GM18951 (cell line): ENCODE data around the gene EML1.

Source experiments
- POLR2A ChIP-seq: IDR thresholded peaks from 4 replicates; pipeline ENCODE4 v1.6.1; 2011; ENCODE audit warnings: mild to moderate bottlenecking; ENCODE audit not compliant: insufficient read length, insufficient read depth; ENCODE audit errors: extremely low read depth
- in situ Hi-C: fragments of 300-500 bp; cut with MboI; formaldehyde crosslinking; loops from one replicate; pipeline ENCODE4 v1.12.0; 2022; ENCODE audit warnings: low sequenced_read_pairs, mixed read lengths, inconsistent platforms; ENCODE audit not compliant: unreplicated experiment

EML1 gene

GRCh38 chr14:99971087-99971940 lies 178.1 kb downstream of the EML1 start:
- no peak for TF ChIP-seq POLR2A
- in situ Hi-C loops = no loop called here

GRCh38 chr14:99971941-99972747 lies 178.9 kb downstream of the EML1 start:
- no peak for TF ChIP-seq POLR2A
- in situ Hi-C loops = no loop called here

- TF ChIP-seq POLR2A = no peak
- in situ Hi-C loops = no loop called here
These were observed 179.7 kb downstream of the EML1 start for GRCh38 chr14:99972748-99973466.

GRCh38 chr14:99975190-99975589 lies 182.0 kb downstream of the EML1 start:
- in situ Hi-C loops = loop anchor here (25.0 kb wide), 1 partner anchor 137 kb away; no protein-coding TSS in a partner anchor
- TF ChIP-seq POLR2A = no peak

GRCh38 chr14:99976021-99976420 lies 182.8 kb downstream of the EML1 start:
- no peak for TF ChIP-seq POLR2A
- in situ Hi-C loops = loop anchor here (25.0 kb wide), 1 partner anchor 136 kb away; no protein-coding TSS in a partner anchor

- in situ Hi-C loops = loop anchor here (25.0 kb wide), 1 partner anchor 136 kb away; no protein-coding TSS in a partner anchor
These were observed 183.5 kb downstream of the EML1 start for GRCh38 chr14:99976681-99977080.

GRCh38 chr14:99980299-99980698 lies 187.1 kb downstream of the EML1 start:
- in situ Hi-C loops = loop anchor here (25.0 kb wide), 1 partner anchor 132 kb away; no protein-coding TSS in a partner anchor
- no peak for TF ChIP-seq POLR2A

More at GRCh38 chr14:99976681-99977080, 183.5 kb downstream of the EML1 start:
- TF ChIP-seq POLR2A = no peak

- in situ Hi-C loops = loop anchor here (25.0 kb wide), 1 partner anchor 130 kb away; no protein-coding TSS in a partner anchor
- TF ChIP-seq POLR2A = no peak
These were observed 188.6 kb downstream of the EML1 start for GRCh38 chr14:99981806-99982205.

- TF ChIP-seq POLR2A = no peak
- in situ Hi-C loops = loop anchor here (25.0 kb wide), 1 partner anchor 130 kb away; no protein-coding TSS in a partner anchor
These were observed 189.5 kb downstream of the EML1 start for GRCh38 chr14:99982537-99983250.

GRCh38 chr14:99983251-99984015 lies 190.2 kb downstream of the EML1 start:
- no peak for TF ChIP-seq POLR2A
- in situ Hi-C loops = loop anchor here (25.0 kb wide), 1 partner anchor 129 kb away; no protein-coding TSS in a partner anchor

GRCh38 chr14:99984036-99984435 lies 190.8 kb downstream of the EML1 start:
- in situ Hi-C loops = loop anchor here (25.0 kb wide), 1 partner anchor 128 kb away; no protein-coding TSS in a partner anchor

More at GRCh38 chr14:99984036-99984435, 190.8 kb downstream of the EML1 start:
- TF ChIP-seq POLR2A = no peak
